Measurements from ENCODE around the gene KIF5C.

KIF5C gene

DNA sequence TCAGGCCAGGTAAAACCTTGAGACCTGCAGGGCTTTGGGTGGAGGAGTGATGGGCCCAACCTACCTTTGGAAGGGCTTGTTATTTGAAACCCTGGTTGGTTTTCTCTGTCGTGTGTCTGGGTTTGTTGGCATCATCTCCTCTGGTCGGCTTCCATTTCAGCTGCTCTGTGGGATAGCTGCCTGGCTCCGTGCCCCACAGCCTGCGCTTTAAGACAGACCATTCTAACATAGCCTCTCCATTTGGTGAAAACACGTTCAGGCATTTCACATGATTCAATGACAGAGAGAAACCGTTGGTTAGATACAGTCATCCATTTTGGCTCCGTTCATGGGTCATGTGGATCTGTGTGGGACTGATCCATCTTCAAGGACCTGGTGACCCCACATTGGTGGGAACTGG is 126.5 kb downstream of the KIF5C start:
- no peak overlapping the region for H3K4me3 ChIP-seq (ENCODE audit: low read length)
- DNase-seq (ENCODE audit: low read depth, low spot score), result no peak

DNA sequence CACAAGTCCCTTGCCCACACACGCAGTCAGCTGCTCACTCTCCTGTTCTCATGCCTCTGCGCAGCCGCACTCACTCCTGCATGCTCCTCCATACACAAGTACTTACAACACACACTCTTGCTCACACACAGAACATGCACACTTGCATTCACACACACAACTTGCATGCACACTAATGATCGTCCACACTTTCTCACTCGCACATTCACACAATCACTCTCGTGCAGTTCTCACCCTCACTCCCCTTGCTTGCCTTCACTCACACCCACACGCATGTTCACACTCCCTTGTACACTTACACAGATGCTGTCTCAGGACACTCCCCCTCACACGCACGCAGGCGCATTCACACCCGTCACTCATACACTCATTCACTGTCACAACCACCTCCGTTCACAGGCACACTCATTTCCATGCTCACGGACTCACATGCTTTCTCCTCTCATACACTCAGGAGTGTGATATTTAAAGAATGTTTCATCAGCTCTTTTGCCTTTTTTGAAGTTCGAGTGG is 127.4 kb downstream of the KIF5C start:
- no peak for DNase-seq (ENCODE audit: low read depth, low spot score)
- H3K4me3 ChIP-seq (ENCODE audit: low read length), result no peak overlapping the region

DNA sequence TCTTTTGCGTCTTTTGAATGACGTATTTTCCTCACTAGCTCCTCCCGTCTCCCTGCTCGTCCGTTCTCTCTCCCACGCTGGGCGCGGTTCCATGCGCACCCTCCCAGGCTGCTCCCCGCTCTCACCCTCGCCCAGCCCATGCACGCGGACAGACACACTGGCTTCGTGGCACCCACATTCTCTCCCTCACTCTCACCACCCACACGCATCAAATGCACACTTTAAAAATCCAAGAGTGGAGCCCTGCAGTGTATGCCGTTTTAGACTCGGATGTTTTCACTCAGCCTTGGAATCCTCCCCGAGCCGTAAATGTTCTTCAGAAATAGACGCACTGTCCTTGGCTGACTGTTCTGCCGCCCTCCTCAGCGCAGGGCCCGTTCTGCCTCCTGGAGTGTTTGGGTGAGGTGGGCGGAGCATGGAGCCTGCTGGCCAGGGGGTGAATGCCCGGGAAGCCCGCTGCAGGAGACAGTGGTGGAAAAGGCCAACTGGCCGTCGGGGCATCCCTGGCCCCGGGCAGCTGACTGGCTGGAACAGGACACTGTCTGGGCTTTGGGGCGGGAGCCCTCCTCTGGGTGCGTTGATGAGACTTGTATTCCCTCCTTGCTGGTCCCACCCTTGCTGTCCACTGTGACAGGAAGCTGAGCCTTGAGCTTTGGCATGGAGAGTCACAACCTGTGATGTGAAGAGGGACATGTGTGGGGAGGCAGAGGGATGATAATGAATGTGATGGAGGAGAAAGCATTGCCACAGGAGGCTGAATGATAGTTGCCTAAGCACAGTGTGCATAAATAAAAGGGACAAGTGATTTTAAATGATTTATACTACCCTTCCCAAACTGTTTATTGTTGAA is 128.1 kb downstream of the KIF5C start:
- no peak overlapping the region for H3K4me3 ChIP-seq (ENCODE audit: low read length)
- DNase-seq (ENCODE audit: low read depth, low spot score), result no peak

DNA sequence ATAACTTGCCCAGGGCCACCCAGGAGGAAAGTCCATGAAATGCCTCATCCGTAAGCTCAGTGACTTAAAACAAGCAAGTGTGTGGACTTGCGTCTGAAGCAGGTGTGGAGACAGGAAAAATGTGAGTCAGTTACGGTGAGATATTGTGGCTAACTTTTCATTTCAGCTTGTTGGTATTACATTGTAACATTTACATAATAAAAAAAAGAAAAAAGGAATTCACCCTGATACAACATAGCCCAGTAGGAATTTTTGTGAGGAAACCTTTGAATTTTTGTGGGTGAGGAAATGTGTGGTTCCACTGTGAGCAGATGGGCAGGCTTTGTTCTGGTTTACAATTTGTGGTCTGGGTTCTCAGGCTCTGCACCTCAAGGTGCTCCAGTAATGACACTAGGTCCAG is 129.8 kb downstream of the KIF5C start:
- DNase-seq (ENCODE audit: low read depth, low spot score), result no peak
- no peak overlapping the region for H3K4me3 ChIP-seq (ENCODE audit: low read length)

DNA sequence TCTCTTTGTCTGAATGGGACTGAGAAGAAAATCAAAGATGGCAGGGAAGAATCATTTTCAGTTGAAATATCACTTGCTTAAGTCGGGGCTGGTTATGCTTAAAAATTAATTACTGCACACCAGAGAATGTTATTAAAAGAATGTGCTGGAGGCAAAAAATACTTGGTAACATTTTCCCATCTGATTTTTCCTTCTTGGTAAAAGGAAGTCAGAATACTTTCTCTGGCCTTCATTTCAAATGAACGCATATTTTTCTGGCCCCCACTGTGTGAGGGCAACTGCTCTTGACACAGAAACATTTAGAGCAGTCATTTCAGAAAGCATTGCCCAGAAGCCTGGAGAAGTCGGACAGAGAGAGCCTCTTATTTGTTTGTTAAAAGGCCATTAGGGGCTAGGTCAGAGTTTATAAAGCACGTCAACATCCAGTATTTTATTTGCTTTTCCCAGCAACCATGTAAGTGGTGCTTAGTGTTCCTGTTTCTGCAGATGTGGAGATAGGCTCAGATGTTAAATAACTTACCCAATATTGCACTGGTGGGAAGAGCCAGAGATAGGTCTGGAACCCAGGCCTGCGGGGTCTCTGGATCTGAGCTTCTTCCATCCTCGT is 130.5 kb downstream of the KIF5C start:
- H3K4me3 ChIP-seq (ENCODE audit: low read length), result no peak overlapping the region
- no peak for DNase-seq (ENCODE audit: low read depth, low spot score)

DNA sequence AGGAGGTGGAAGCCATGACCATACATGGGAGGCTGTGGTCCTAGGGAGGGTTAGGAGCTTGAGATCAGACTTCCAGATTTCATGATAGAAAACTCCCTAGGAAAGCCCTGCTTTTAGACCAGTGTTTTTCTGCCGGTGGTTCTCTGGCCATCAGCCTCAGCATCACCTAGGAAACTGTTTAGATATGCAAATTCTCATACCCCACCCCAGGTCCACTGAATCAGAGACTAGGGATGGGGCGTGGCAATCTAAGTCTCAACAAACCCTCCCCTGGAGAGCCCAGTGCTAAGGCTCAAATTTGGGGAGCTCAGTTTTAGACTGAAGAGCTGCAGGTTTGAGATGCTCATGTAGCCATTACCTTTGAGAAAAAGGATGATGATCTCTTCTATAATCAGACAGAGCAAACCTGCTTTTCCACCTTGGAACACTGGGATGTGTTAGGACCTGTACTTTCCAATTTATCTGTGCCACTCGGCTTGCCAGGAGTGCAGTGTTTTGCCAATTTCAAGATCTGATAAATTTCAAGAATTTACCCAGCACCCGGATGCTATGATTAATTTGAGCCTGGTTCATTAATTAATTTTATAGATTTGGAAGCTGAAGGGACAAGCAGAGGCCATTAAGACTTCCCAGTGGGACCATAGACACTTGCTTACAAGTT is 132.0 kb downstream of the KIF5C start:
- H3K4me3 ChIP-seq (ENCODE audit: low read length), result no peak overlapping the region
- DNase-seq (ENCODE audit: low read depth, low spot score), result no peak

DNA sequence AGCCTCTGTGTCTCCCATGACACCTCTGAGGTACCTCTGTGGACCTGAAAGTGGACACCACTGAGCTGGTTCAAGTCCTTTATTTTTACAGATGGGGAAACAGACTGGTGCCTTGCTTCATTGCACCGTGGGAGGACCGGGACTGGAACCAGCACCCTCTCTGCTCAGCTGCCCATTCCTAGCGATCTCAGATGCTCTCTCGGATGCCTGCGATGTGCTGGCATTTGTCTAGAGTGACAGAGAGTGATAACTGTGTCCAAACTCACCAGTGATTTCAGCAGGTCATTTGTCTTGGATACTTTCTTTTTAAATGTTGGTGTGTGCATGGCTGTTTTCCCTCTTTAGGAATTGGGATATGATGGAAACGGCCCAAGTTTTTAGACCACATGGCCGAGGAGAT is 133.4 kb downstream of the KIF5C start:
- no peak overlapping the region for H3K4me3 ChIP-seq (ENCODE audit: low read length)
- DNase-seq (ENCODE audit: low read depth, low spot score), result no peak

DNA sequence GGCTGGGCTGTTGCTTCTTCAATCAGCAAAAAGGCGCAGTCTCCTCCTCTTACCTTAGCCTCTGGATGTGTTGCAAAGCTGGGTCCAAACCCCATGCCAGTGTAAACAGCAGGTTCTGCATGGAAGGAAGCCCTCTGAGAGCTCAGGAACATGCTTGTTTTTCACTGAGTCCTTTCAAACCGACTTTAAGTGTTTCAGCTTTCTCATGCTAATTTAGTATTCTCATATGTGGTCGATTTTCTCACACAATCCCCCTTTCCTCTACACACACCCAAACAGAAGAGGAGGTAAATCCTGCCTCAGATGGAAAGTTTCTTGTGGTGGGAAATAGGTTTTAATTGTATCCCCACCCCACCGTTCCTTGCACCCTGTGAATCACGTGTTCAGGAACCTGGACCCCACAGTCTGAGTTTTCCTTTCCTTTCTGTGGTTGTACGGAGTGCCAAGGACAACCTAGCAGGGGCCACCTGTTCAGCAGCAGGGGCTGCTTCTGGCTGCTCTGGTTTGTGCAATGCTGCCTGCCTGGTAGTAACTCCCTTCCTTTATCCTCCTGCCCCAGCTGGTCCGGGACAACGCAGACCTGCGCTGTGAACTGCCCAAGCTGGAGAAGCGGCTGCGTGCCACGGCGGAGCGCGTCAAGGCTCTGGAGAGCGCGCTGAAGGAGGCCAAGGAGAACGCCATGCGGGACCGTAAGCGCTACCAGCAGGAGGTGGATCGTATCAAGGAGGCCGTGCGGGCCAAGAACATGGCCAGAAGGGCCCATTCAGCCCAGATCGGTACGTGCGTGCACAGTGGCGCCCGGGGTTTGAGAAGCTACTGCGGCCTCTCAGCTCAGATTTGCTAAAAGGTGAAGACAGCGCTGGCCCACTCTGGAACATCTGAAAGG is 134.8 kb downstream of the KIF5C start:
- no peak for DNase-seq (ENCODE audit: low read depth, low spot score)
- H3K4me3 ChIP-seq (ENCODE audit: low read length), result no peak overlapping the region

DNA sequence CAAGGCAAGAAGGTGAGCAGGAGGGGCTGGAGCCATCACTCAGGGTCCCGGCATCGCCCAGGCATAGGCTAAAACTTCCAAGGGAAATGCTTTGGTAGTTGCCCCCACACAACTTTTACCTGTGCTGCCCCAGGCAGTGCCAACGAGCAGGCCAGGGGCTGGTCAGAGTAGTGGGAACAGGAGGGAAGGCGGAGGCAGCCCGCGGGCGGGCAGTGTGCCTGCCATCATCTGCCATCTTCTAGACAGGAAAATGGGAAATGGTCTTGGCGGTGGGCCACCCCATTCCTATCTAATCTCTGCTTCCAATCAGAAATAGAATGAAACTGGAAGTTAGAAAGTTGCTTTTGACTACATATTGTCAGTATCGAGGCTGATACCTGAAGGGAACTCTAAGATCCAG is 137.5 kb downstream of the KIF5C start:
- H3K4me3 ChIP-seq (ENCODE audit: low read length), result no peak overlapping the region
- no peak for DNase-seq (ENCODE audit: low read depth, low spot score)

DNA sequence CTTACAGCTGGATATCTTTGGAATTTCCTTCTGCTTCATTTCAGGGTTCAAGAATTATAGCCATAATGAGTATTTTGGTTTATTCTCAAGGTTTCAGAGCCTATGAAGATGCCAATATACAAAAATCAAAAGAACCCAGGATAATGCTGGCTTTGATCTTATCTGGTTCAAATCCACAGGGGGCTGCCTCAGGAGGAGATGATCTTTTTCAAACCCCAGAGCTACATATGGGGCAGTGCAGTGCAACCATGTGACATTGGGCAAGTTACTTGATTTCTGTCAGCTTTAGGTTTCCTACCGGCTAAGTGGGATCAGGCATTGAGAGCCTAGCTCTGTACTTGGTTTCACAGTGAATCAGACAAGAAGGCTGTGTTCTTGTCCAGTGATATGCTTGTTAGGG is 140.5 kb downstream of the KIF5C start:
- no peak overlapping the region for H3K4me3 ChIP-seq (ENCODE audit: low read length)
- DNase-seq (ENCODE audit: low read depth, low spot score), result no peak

DNA sequence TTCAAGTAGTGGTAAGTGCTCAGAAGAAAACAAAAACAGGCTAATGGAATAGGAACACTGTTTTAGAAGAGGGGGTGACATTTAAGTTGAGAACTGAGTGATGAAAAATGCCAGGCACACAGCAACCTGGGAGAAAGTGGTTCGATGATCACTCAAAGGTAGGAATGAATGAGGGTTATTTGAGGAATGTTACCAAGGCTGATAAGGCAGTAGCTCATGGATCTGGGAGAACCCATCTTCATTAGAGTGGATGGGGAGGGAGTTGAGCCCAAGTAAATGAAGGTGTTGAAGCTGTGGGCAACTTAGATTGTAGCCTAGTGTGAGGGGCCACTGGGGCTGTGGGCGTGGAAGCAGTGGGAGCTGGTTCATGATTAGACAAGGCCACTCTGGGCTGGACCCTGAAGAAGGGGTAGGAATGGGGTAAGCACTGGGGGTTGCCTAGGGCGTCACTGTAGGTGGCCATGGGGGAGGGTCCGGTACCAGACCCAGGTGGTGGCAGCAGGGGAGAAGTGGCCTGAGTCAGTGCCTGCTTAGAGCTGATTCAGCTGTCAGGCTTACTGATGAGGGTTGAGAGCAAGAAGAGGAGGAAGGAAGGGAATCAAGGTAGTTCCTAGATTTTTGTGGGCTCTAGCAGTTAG is 141.0 kb downstream of the KIF5C start:
- no peak for DNase-seq (ENCODE audit: low read depth, low spot score)

DNA sequence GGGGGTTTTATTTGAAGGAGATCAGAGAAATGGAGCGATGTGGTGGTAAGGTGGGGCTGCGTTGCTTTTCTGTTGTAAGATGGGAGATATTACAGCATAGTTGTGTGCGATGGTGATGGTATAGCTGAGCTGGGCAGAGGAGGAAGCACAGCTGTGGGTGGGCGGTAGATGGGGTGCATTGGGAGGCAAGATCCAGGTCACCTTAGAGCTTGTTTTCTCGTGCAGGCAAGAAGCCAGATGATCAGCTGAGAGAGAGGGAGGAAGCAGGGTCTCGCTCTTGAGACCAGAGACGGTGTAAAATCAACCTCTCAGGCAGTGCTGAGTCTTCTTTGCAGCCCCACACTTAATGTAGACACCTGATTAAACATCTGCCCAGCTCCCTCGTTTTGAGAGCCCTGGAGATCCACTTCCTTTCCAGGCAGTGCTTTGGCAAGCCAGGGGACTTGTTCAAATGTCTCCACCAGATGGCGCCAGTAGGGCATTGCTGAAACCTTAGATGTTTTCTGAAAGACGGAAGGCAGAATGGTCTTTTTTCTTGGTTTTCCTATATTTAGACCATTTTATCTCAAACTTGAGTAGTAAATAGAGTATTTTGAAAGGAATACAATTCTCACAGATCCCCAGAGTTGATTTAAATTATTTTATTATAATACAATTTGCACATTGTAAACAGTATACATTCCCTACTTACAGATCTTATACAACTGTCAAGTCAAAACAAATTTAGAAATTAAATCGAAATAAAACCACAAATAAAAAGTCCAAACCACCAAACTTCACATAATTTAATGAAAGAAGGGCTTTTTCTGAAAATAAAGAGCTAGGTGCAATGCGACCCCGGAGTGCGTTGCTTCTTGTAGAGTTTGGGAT is 142.3 kb downstream of the KIF5C start:
- no peak overlapping the region for H3K4me3 ChIP-seq (ENCODE audit: low read length)
- DNase-seq (ENCODE audit: low read depth, low spot score), result peak; percentile 64

More for the DNA sequence above, 141.0 kb downstream of the KIF5C start:
- H3K4me3 ChIP-seq (ENCODE audit: low read length), result no peak overlapping the region

DNA sequence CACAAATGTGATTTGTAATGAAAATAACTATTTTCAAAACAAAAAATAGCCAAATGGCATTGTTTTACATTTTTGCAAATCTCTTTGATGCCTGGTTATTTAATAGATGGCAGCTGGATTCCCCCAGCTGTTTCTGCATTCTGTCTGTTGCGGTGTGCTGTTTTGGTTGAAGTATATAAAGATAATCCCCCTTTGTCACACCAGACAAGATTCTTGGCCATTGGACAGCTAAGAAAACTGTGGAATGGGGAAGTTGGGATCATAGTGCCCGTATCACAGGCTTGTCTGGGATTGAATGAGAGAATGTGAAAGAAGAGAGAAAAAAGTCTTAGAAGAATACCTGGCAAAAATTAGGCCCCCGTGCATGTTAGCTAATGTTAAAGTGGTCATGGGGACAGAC is 144.0 kb downstream of the KIF5C start:
- no peak for DNase-seq (ENCODE audit: low read depth, low spot score)
- no peak overlapping the region for H3K4me3 ChIP-seq (ENCODE audit: low read length)

DNA sequence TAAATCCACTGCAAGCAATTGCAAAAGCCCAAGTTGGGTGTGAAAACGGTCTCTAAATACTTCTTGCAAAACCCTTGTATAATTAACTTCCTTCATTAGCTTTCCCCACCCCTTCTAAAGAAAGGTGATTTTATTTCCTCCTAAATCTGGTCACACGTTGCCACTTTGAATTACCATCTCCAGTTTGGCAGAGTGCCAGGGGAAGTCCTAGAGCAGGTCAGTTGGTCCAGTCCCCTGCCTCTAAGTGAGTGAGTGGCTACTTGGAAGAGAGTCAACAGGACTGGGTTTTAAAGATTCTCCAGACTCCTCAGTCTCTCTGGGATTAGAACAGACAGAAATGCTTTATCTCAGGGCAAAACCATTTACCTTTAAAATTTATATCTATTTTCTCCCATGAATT is 144.7 kb downstream of the KIF5C start:
- no peak for DNase-seq (ENCODE audit: low read depth, low spot score)
- H3K4me3 ChIP-seq (ENCODE audit: low read length), result no peak overlapping the region

DNA sequence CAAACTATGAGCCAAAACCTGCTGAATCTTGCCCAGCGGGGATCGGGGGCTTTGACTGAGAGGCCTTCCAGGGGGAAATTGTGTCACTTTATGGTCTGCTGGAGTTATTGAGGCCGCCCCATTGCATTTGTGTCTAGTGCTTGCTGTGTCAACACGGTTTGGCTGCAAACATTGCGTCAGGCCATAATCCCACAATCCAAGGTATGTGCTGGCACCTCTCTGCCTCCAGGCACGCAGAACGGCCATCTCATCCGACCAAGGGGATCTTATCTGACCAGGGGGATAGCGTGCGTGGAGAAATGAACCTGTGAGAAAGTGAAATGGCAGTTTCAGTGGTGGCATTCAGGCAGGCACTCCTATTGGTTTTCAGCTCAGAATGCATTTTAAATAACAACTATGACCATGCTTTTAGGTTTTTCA is 145.4 kb downstream of the KIF5C start:
- no peak for DNase-seq (ENCODE audit: low read depth, low spot score)
- H3K4me3 ChIP-seq (ENCODE audit: low read length), result no peak overlapping the region

DNA sequence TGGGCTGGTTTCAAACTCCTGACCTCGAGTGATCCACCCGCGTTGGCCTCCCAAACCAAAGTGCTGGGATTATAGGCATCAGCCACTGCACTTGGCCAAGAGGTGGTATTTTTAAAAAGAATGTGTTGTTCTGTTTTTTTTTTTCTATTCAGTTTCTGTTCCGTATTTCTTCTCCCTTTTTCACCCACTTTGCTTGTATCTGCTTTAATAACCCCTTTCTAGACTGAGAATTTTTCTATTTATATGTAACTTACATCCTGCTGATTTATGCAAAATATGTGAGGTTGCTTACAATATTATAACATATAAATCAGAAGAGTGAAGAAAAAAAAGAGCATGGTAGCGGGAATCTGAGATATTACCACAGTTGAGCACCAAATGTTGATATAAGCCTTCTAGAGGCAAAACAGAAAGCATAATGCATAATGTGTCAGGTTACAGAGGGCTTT is 146.3 kb downstream of the KIF5C start:
- no peak for DNase-seq (ENCODE audit: low read depth, low spot score)
- no peak overlapping the region for H3K4me3 ChIP-seq (ENCODE audit: low read length)

DNA sequence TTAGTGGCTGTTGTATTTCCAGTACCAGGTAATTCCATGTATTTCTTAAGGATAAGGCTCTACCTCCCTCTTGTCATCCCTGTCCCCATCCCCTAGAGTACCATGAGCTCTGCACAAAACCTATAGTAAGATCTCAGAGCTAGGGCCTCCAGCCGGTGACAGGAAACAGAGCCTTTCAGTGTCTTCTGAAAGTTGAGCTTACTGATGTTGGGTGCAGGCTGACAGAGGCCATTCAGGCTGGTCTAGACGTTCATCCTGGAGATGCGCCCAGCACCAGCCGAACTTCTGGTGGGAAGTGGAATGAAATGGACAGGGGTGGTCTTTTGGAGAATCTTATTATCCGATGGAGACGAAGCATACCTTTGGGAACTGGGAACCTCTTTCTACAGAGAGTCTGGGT is 146.7 kb downstream of the KIF5C start:
- DNase-seq (ENCODE audit: low read depth, low spot score), result no peak
- H3K4me3 ChIP-seq (ENCODE audit: low read length), result no peak overlapping the region

DNA sequence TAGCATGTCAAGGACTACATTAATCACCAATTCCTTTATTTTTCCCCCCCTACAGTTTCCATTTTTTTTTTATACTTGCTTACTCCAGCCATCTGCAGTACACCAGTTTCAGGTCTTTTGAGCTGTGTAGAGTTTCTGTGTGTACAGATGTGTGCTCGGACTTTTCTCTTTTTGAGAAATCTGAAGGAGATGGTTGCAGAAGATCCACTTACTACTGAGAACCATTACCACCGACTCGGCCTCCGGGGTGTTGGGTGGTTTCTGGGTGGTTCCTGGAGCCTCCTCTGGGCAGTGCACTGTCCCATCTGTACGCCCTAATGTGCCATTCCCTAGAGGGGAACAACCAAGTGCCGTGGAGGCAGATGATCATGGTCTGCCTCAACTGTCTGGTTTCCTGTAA is 148.1 kb downstream of the KIF5C start:
- no peak for DNase-seq (ENCODE audit: low read depth, low spot score)

More for the DNA sequence above, 148.1 kb downstream of the KIF5C start:
- H3K4me3 ChIP-seq (ENCODE audit: low read length), result no peak overlapping the region
